Stimulated activated naive CD4-positive, alpha-beta T cell (primary cell): ENCODE data around the gene PRKAG2.
"Not testable (repeated sequence)": the region's sequence is repeated elsewhere in the genome, so short reads cannot be mapped to it uniquely, and the experiment has no call there.

Source experiments
- DNase-seq, 6 experiments: peaks; one replicate each; lab custom pipeline; 2025; lab: John Stamatoyannopoulos, UW

Gene PRKAG2

GRCh38 chr7:151876899-151877777 lies at the start of gene PRKAG2:
PRKAG2 (minus strand) TSS chr7:151877115; CDS start chr7:151876620, 495 bp downstream.
- DNase-seq, result peak; percentile 54 to 87 (median 72)

GRCh38 chr7:151926336-151926712 lies 49.4 kb upstream of the PRKAG2 start:
- DNase-seq, result no peak

- DNase-seq, result no peak
These were observed 48.8 kb upstream of the PRKAG2 start for GRCh38 chr7:151925446-151926335.

GRCh38 chr7:151924508-151924907 lies 47.6 kb upstream of the PRKAG2 start:
- DNase-seq, result no peak

- DNase-seq, result no peak
These were observed 47.1 kb upstream of the PRKAG2 start for GRCh38 chr7:151924001-151924400.

GRCh38 chr7:151923097-151923876 lies 46.4 kb upstream of the PRKAG2 start:
- DNase-seq, result no peak

- DNase-seq, result no peak
These were observed 44.5 kb upstream of the PRKAG2 start for GRCh38 chr7:151921451-151921850.

- DNase-seq, result no peak
These were observed 43.6 kb upstream of the PRKAG2 start for GRCh38 chr7:151920488-151920887.

- no peak for DNase-seq
These were observed 42.7 kb upstream of the PRKAG2 start for GRCh38 chr7:151919595-151919994.

GRCh38 chr7:151918510-151918843 lies 41.6 kb upstream of the PRKAG2 start:
- no peak for DNase-seq

GRCh38 chr7:151917791-151918509 lies 41.0 kb upstream of the PRKAG2 start:
- DNase-seq, result no peak

GRCh38 chr7:151914051-151914450 lies 37.1 kb upstream of the PRKAG2 start:
- no peak for DNase-seq

GRCh38 chr7:151910655-151911054 lies 33.7 kb upstream of the PRKAG2 start:
- not testable (repeated sequence) for DNase-seq

- DNase-seq, result not testable (repeated sequence)
These were observed 30.2 kb upstream of the PRKAG2 start for GRCh38 chr7:151907115-151907514.

GRCh38 chr7:151905766-151906165 lies 28.9 kb upstream of the PRKAG2 start:
- no peak for DNase-seq

GRCh38 chr7:151905353-151905752 lies 28.4 kb upstream of the PRKAG2 start:
- no peak for DNase-seq

GRCh38 chr7:151904270-151904669 lies 27.4 kb upstream of the PRKAG2 start:
- DNase-seq, result no peak

GRCh38 chr7:151903249-151904032 lies 26.5 kb upstream of the PRKAG2 start:
- no peak for DNase-seq

GRCh38 chr7:151902311-151902710 lies 25.4 kb upstream of the PRKAG2 start:
- no peak for DNase-seq

GRCh38 chr7:151901828-151902227 lies 24.9 kb upstream of the PRKAG2 start:
- no peak for DNase-seq
